Activated CD4-positive, alpha-beta T cell treated with anti-CD3 and anti-CD28 coated beads, Interleukin-2, amount 10 ng/mL, durations not matched to agents 7 days and 5 days (primary cell): ENCODE results near the gene CHAT. TPM values are rescaled to one million over a fixed set of nuclear protein-coding genes. Genes with fewer than 3 reads are reported as not detected.

Experiments used
- CTCF ChIA-PET: fragments of 350-600 bp; sonication (Branson Sonifier 250); formaldehyde crosslinking; loops from one replicate; lab custom pipeline; 2021; ENCODE audit warnings: antibody characterized with exemption; lab: Charles Lee
- POLR2A ChIA-PET: fragments of 350-600 bp; sonication (Branson Sonifier 250); formaldehyde crosslinking; loops from one replicate; lab custom pipeline; 2021; ENCODE audit warnings: antibody characterized with exemption; lab: Charles Lee
- DNase-seq: peaks from one replicate; pipeline ENCODE4 v3.0.0-alpha.2; 2020
- H3K27ac Mint-ChIP-seq: one replicate; pipeline ENCODE4 v1.8.0; 2021; ENCODE audit warnings: mild to moderate bottlenecking, moderate library complexity, mixed read lengths
- H3K27me3 Mint-ChIP-seq: one replicate; pipeline ENCODE4 v1.8.0; 2021; ENCODE audit warnings: mixed read lengths
- H3K36me3 Mint-ChIP-seq: one replicate; pipeline ENCODE4 v1.8.0; 2021; ENCODE audit warnings: low read depth, mixed read lengths
- H3K4me1 Mint-ChIP-seq: one replicate; pipeline ENCODE4 v1.8.0; 2021; ENCODE audit warnings: mixed read lengths
- H3K4me3 Mint-ChIP-seq: one replicate; pipeline ENCODE4 v1.8.0; 2021; ENCODE audit warnings: mild to moderate bottlenecking, moderate library complexity, mixed read lengths
- H3K9me3 Mint-ChIP-seq: one replicate; pipeline ENCODE4 v1.8.0; 2021; ENCODE audit warnings: mixed read lengths
- total RNA-seq, 2 experiments: library from RNA; stranded (reverse); gene quantifications; one replicate each; pipeline ENCODE4 v1.2.3, GENCODE V29; 2021

The CHAT gene
- total RNA-seq, 2 experiments from 2014 or later = not detected

- DNase-seq = no peak
- ChIA-PET POLR2A (no interaction called here), CTCF (no interaction called here)
- Mint-ChIP-seq H3K4me1 (no peaks in the 10 kb centered on the region), H3K36me3 (no peaks in the 10 kb centered on the region), H3K9me3 (no peaks in the 10 kb centered on the region), H3K4me3 (no peak overlapping the region), H3K27me3 (peaks cover 15% of the 10 kb centered on the region), H3K27ac (no peak overlapping the region)
Observed at GRCh38 chr10:49619613-49620012, 5.8 kb downstream of the CHAT start.

DNA sequence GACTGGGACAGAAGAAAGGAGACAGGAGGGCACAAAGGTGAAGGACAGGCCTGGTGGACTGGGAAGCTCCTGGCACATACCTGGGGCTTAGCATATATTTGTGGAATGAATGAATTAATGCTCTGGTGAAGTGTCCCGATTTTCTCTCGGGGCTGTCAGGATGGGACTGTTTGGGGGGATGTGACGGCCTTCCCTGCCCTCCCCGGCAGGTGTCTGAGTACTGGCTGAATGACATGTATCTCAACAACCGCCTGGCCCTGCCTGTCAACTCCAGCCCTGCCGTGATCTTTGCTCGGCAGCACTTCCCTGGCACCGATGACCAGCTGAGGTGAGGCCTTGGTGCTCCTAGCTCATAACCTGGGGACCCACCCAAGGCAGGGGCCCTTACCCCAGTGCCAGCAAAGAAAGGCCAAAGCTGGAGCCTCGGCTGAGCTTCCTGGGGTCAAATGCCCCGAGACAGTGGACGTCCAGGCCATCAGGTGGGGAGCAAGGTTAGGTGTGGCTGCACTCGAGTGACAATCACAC, 6.5 kb downstream of the CHAT start:
- Mint-ChIP-seq H3K27me3 (peaks cover 10% of the 10 kb centered on the region), H3K9me3 (no peaks in the 10 kb centered on the region), H3K27ac (no peak overlapping the region), H3K4me3 (no peak overlapping the region), H3K4me1 (no peaks in the 10 kb centered on the region), H3K36me3 (no peaks in the 10 kb centered on the region)
- no peak for DNase-seq
- POLR2A ChIA-PET = no interaction called here
- CTCF ChIA-PET = no interaction called here

- Mint-ChIP-seq H3K4me3 (no peak overlapping the region), H3K36me3 (no peaks in the 10 kb centered on the region), H3K4me1 (no peaks in the 10 kb centered on the region), H3K9me3 (no peaks in the 10 kb centered on the region), H3K27ac (no peak overlapping the region), H3K27me3 (peaks cover 4% of the 10 kb centered on the region)
- ChIA-PET POLR2A (no interaction called here), CTCF (no interaction called here)
- no peak for DNase-seq
Observed at GRCh38 chr10:49620841-49621378, 7.1 kb downstream of the CHAT start.

DNA sequence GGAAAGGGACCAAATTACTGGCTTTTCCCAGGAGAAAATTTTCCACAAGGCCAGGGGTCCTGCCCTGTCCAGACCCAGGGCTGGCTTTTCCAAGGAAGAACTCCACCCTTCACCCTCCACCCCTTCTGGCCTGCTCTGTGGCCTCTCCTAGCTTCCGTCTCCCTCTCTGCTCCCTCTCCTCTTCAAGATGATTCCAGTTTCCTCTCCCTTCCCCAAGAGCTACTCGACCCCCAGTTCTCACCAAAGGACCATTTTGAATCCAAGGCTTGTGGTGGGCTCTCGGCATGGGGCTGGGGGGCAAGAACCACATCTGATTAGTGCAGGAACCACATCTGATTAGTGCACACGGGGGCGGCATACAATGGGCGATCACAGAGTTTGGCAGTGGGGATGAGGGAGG, 7.7 kb downstream of the CHAT start:
- POLR2A ChIA-PET = no interaction called here
- CTCF ChIA-PET = no interaction called here
- H3K4me3 Mint-ChIP-seq = no peak overlapping the region
- peaks cover 2% of the 10 kb centered on the region for H3K27me3 Mint-ChIP-seq
- no peaks in the 10 kb centered on the region for H3K4me1 Mint-ChIP-seq
- H3K27ac Mint-ChIP-seq = no peak overlapping the region
- no peaks in the 10 kb centered on the region for H3K36me3 Mint-ChIP-seq
- no peak for DNase-seq
- no peaks in the 10 kb centered on the region for H3K9me3 Mint-ChIP-seq

DNA sequence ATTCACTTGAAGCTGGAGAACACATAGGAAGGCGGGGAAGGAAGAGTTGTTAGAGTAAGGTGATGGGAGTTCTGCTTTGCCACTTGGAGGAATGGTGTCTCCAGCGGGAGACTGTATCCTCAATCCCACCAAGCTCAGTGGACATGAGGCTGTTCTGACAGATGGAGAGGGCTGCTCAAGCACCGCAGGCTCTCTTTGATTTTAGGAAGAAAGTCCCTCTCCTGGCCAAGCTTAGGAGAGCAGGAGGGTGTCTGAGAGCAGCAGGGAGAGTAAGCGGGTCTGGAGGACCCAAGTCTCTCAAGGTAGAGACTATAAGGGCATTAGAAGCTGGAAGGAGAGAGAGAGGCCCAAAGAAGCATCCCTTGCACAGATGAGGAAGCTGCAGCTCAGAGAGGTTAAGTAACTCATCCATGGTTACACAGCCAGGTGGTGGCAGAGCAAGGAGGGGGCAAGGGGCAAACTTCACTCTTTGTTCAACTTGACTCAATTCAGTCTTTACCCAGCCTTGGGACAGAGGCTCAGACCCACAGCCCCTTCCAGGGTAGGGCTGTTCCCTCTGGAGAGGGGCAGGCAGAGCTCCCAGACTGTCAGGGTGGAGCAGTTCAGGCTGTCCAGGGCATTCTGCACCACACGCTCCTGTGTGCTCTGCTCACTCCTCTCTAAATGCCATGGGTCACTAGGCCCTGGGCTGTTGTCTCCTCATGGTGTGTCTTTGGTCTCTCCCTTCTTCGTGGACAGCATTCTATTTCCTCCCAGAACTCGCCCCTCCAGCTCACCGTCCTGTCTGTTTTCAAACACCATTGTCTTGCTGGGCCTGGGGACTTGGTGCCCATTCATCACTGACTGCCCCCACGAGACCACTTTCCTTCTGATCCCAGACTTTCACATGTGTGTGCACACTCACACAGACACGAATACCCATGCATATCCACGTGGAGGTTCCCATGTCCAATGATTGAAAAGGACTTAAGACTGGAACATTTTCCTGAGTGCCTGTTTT, 8.9 kb downstream of the CHAT start:
- Mint-ChIP-seq H3K4me1 (no peaks in the 10 kb centered on the region), H3K27ac (peak overlapping the region; percentile 22), H3K9me3 (no peaks in the 10 kb centered on the region), H3K36me3 (no peaks in the 10 kb centered on the region), H3K27me3 (no peaks in the 10 kb centered on the region), H3K4me3 (no peak overlapping the region)
- ChIA-PET POLR2A (no interaction called here), CTCF (no interaction called here)
- no peak for DNase-seq

DNA sequence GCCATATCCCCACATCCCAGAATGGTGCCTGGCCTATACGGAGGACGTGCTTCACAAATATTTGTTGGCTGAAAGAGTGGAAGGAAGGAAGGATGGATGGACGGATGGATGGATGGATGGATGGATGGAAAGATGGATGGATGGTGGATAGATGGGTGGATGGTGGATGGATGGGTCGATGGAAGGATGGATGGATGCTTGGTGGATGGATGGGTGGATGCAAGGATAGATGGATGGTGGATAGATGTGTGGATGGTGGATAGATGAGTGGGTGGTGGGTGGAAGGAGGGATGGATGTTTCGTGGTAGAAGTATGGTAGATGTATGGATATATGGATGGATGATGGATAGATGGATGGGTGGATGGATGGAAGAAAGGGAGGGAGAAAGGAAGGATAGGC, 10.8 kb downstream of the CHAT start:
- CTCF ChIA-PET = no interaction called here
- H3K27me3 Mint-ChIP-seq = no peaks in the 10 kb centered on the region
- H3K27ac Mint-ChIP-seq = no peak overlapping the region
- H3K4me1 Mint-ChIP-seq = no peaks in the 10 kb centered on the region
- no peak for DNase-seq
- no peaks in the 10 kb centered on the region for H3K36me3 Mint-ChIP-seq
- POLR2A ChIA-PET = no interaction called here
- H3K9me3 Mint-ChIP-seq = no peaks in the 10 kb centered on the region
- no peak overlapping the region for H3K4me3 Mint-ChIP-seq

DNA sequence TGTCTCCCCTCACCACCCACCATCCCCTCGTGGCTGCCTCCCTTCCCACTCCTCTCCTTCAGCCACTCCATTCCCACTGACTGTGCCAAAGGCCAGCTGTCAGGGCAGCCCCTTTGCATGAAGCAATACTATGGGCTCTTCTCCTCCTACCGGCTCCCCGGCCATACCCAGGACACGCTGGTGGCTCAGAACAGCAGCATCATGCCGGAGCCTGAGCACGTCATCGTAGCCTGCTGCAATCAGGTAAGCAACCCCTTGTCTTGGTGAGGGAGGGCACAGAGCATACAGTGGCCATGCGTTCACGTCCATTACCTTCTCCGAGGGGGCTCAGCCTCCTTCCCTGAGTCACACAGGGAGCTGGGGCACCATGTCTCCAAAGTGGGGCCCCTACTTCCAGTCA, 11.6 kb downstream of the CHAT start:
- H3K36me3 Mint-ChIP-seq = no peaks in the 10 kb centered on the region
- H3K27ac Mint-ChIP-seq = no peak overlapping the region
- no peaks in the 10 kb centered on the region for H3K9me3 Mint-ChIP-seq
- no peaks in the 10 kb centered on the region for H3K4me1 Mint-ChIP-seq
- no peaks in the 10 kb centered on the region for H3K27me3 Mint-ChIP-seq
- H3K4me3 Mint-ChIP-seq = no peak overlapping the region
- ChIA-PET POLR2A (no interaction called here), CTCF (no interaction called here)
- DNase-seq = no peak

GRCh38 chr10:49627038-49627437, 13.2 kb downstream of the CHAT start:
- Mint-ChIP-seq H3K4me1 (no peaks in the 10 kb centered on the region), H3K27me3 (no peaks in the 10 kb centered on the region), H3K9me3 (no peaks in the 10 kb centered on the region), H3K36me3 (no peaks in the 10 kb centered on the region), H3K27ac (no peak overlapping the region), H3K4me3 (no peak overlapping the region)
- ChIA-PET POLR2A (no interaction called here), CTCF (no interaction called here)
- no peak for DNase-seq

DNA sequence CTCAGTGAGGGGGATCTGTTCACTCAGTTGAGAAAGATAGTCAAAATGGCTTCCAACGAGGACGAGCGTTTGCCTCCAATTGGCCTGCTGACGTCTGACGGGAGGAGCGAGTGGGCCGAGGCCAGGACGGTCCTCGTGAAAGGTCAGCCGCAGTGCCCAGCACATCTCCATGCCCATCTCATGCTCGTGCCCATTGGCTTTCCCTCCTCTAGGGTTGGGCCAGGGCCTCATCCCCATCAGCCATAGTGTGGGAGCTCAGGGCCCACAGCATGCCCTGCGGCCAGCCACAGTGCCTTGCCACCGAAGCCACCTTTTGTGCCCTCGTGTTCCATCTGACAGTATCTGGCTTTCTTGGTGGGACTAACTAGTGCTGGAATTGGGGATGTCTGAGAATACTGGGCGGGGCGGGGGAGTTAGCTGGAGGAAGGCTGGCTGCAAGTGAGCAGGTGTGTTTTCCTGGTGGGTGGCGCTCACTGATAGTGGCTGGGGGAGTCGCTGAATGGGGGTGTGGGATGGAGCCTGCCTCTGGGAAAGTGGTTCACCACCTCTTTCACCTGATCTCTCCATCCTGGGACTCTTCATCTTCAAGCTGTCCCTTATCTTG, 13.9 kb downstream of the CHAT start:
- DNase-seq = no peak
- H3K27me3 Mint-ChIP-seq = no peaks in the 10 kb centered on the region
- H3K27ac Mint-ChIP-seq = no peak overlapping the region
- H3K4me3 Mint-ChIP-seq = no peak overlapping the region
- no peaks in the 10 kb centered on the region for H3K36me3 Mint-ChIP-seq
- no peaks in the 10 kb centered on the region for H3K9me3 Mint-ChIP-seq
- ChIA-PET POLR2A (no interaction called here), CTCF (no interaction called here)
- H3K4me1 Mint-ChIP-seq = no peaks in the 10 kb centered on the region

- POLR2A ChIA-PET = no interaction called here
- no peak for DNase-seq
- no peaks in the 10 kb centered on the region for H3K4me1 Mint-ChIP-seq
Observed at GRCh38 chr10:49628599-49628998, 14.8 kb downstream of the CHAT start.

DNA sequence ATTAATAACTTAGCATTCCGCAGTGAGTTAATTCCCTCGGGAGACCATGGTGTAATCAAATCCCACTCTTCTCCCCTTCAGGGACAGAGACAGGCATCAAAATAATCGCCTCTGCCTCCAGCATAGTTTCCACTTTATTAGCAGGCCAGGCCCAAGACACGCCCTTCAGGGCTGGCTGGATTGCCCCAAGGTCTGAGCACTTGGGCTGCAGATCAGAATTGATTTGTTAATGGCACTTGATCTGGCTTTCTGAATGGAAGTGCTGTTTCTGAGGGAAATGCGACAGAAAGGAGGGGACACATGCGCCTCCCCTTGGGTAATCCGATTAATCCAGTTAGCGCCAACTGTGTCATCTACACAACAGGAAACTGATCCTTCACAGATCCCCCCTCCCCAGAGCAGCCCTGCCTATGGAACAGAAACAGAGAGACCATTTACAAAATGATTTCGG, 15.6 kb downstream of the CHAT start:
- Mint-ChIP-seq H3K4me3 (no peak overlapping the region), H3K9me3 (no peaks in the 10 kb centered on the region), H3K36me3 (no peaks in the 10 kb centered on the region), H3K4me1 (no peaks in the 10 kb centered on the region), H3K27ac (no peak overlapping the region), H3K27me3 (peaks cover 3% of the 10 kb centered on the region)
- ChIA-PET CTCF (no interaction called here), POLR2A (no interaction called here)
- no peak for DNase-seq

More at GRCh38 chr10:49628599-49628998, 14.8 kb downstream of the CHAT start:
- Mint-ChIP-seq H3K27ac (no peak overlapping the region), H3K9me3 (no peaks in the 10 kb centered on the region), H3K27me3 (no peaks in the 10 kb centered on the region), H3K4me3 (no peak overlapping the region), H3K36me3 (no peaks in the 10 kb centered on the region)
- CTCF ChIA-PET = no interaction called here

DNA sequence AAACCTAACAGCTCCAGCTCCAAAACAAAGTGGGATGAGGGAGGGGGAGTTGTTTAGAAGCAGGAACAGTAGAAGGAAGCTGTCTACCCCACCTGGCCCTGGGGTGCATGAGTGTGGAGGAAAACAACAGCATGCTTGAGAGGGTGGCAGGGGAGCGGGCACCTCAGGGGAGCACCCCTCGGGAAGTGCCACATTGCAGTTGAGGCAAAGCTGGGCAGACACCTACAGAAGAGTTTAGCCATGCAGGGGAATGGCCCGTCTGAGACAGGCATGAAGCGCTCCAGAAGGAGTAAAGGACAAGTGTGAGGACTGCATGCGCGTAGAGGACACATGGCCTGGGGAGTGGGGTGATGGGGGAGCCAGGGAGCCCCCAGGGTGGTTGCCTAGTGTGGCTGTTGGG, 18.1 kb downstream of the CHAT start:
- DNase-seq = no peak

More for the DNA sequence above, 18.1 kb downstream of the CHAT start:
- POLR2A ChIA-PET = no interaction called here
- peaks cover 17% of the 10 kb centered on the region for H3K27me3 Mint-ChIP-seq
- H3K9me3 Mint-ChIP-seq = no peaks in the 10 kb centered on the region
- CTCF ChIA-PET = no interaction called here
- H3K4me3 Mint-ChIP-seq = no peak overlapping the region
- H3K36me3 Mint-ChIP-seq = no peaks in the 10 kb centered on the region
- no peak overlapping the region for H3K27ac Mint-ChIP-seq
- no peaks in the 10 kb centered on the region for H3K4me1 Mint-ChIP-seq
